Panc1 (cell line): Measurements from ENCODE around the gene USP12. TPM values are rescaled to one million over a fixed set of nuclear protein-coding genes. Genes with fewer than 3 reads are reported as not detected.
A peak's percentile ranks its signal among the peaks of the same experiment; 100 is the strongest.

Experiments
- ATAC-seq: fragments of 200-7000 bp; cut with Tn5 transposase; 2 replicates; pipeline ENCODE4 v1.9.1; 2020; ENCODE audit warnings: mild to moderate bottlenecking, moderate library complexity
- BruUV-seq: library from RNA; stranded (reverse); fragments of 400-500 nt; replicated peaks from 2 replicates; lab custom pipeline; 2021; lab: Mats Ljungman, UMichigan
- CTCF ChIA-PET: fragments of 300-600 bp; sonication (Branson Sonifier 250); formaldehyde crosslinking; loops from one replicate; lab custom pipeline; 2022; ENCODE audit warnings: antibody characterized with exemption; lab: Charles Lee
- POLR2A ChIA-PET: fragments of 300-600 bp; sonication (Branson Sonifier 250); formaldehyde crosslinking; loops from one replicate; lab custom pipeline; 2022; ENCODE audit warnings: antibody characterized with exemption; lab: Charles Lee
- DNase-seq: peaks from one replicate; pipeline ENCODE4 v3.0.0-alpha.2; 2010; ENCODE audit warnings: low read depth, low spot score
- H3K27ac ChIP-seq: 2 replicates; pipeline ENCODE4 v1.5.1; 2011; ENCODE audit warnings: mild to moderate bottlenecking, low read length, inconsistent platforms
- H3K27me3 ChIP-seq: fragments of 200-500 bp; sonication (Bioruptor generic); 2 replicates; pipeline ENCODE4 v1.6.0; 2014; ENCODE audit warnings: low read length, inconsistent platforms; ENCODE audit not compliant: control insufficient read depth, insufficient read depth
- H3K36me3 ChIP-seq: fragments of 200-500 bp; sonication (Bioruptor generic); 2 replicates; pipeline ENCODE4 v1.5.1; 2014; ENCODE audit warnings: inconsistent platforms, mild to moderate bottlenecking, low read length, moderate library complexity; ENCODE audit not compliant: control insufficient read depth, insufficient read depth
- H3K4me1 ChIP-seq: 2 replicates; pipeline ENCODE4 v1.5.1; 2011; ENCODE audit warnings: inconsistent platforms, mild to moderate bottlenecking, low read length, moderate library complexity; ENCODE audit not compliant: control insufficient read depth, insufficient read depth
- H3K4me3 ChIP-seq, 2 experiments: 2 replicates each; pipeline ENCODE4 v1.5.1; 2011 to 2012; ENCODE audit warnings: low read depth in 2 of 2, low read length in 2 of 2, mild to moderate bottlenecking in 2 of 2, inconsistent platforms in 1 of 2, moderate library complexity in 1 of 2
- H3K9me3 ChIP-seq: fragments of 200-500 bp; sonication (Bioruptor generic); 2 replicates; pipeline ENCODE4 v1.5.1; 2014; ENCODE audit warnings: low read depth, mild to moderate bottlenecking, inconsistent platforms, low read length, moderate library complexity; ENCODE audit not compliant: control insufficient read depth, insufficient read depth
- CTCF ChIP-seq: fragments of 450-650 bp; IDR thresholded peaks from 2 replicates; pipeline ENCODE4 v1.5.1; 2017; ENCODE audit warnings: mild to moderate bottlenecking
- POLR2AphosphoS5 ChIP-seq: IDR thresholded peaks from 2 replicates; pipeline ENCODE4 v1.6.1; 2012; ENCODE audit warnings: mild to moderate bottlenecking, low read depth, low read length, moderate library complexity
- REST ChIP-seq, 2 experiments: IDR thresholded peaks; 2 replicates each; pipeline ENCODE4 v1.6.1; 2011 to 2012; ENCODE audit warnings: low read depth in 2 of 2, control low read depth in 1 of 2, low read length in 1 of 2, mild to moderate bottlenecking in 1 of 2, moderate library complexity in 1 of 2; ENCODE audit not compliant: insufficient read depth in 1 of 2
- SIN3A ChIP-seq: IDR thresholded peaks from 2 replicates; pipeline ENCODE4 v1.6.1; 2012; ENCODE audit warnings: low read depth, mild to moderate bottlenecking, low read length, moderate library complexity, borderline replicate concordance; ENCODE audit not compliant: insufficient read depth
- TCF7L2 ChIP-seq: IDR thresholded peaks from 2 replicates; pipeline ENCODE4 v1.6.1; 2011; ENCODE audit warnings: mild to moderate bottlenecking, low read depth, low read length, inconsistent platforms
- in situ Hi-C: cut with HindIII; loops from 2 replicates; pipeline ENCODE4 v1.10.0; 2016; ENCODE audit warnings: low sequenced_read_pairs, low pct_unique_long_range_greater_than_20kb
- intact Hi-C: fragments of 100-400 bp; cut with micrococcal nuclease; formaldehyde crosslinking; loops from one replicate; pipeline ENCODE4 v1.10.0; 2022; ENCODE audit not compliant: unreplicated experiment
- total RNA-seq: library from RNA; stranded (reverse); gene quantifications from one replicate; pipeline ENCODE4 v1.2.1, GENCODE V29; 2021; ENCODE audit not compliant: unreplicated experiment

USP12 gene
- total RNA-seq, 1 experiment from 2014 or later: 82.0 TPM

GRCh38 chr13:27168906-27169657 lies 2.5 kb downstream of the USP12 start:
- intact Hi-C loops: loop anchor here (2.0 to 5.0 kb wide), 3 partner anchors 37 to 182 kb away; no protein-coding TSS in a partner anchor
- no TSS peak for BruUV-seq

More at GRCh38 chr13:27168906-27169657, 2.5 kb downstream of the USP12 start:
- Histone ChIP-seq H3K9me3 (no peaks in the 10 kb centered on the region), H3K27ac (peak overlapping the region; percentile 93), H3K36me3 (no peaks in the 10 kb centered on the region; the same call in none of the 2 replicates), H3K27me3 (no peaks in the 10 kb centered on the region), H3K4me1 (peaks cover 46% of the 10 kb centered on the region), H3K4me3 (peak overlapping the region; percentile 70 to 92)
- ATAC-seq (no peak), DNase-seq (no peak)
- ChIA-PET POLR2A (interaction anchor here (1.0 kb wide), 1 partner anchor 37 kb away, joined by 3 read pairs; no protein-coding TSS in a partner anchor), CTCF (no interaction called here)
- TF ChIP-seq CTCF: no peak
- no peak for TF ChIP-seq SIN3A
- TF ChIP-seq REST (IDR thresholded peaks at IDR 0.05; ENCODE audit: insufficient read depth in 1 of 2, low read depth in 2 of 2, low read length in 1 of 2): no peak
- no peak for TF ChIP-seq TCF7L2
- TF ChIP-seq POLR2AphosphoS5: no peak
- in situ Hi-C loops: no loop called here
